Astrocyte (in vitro differentiated cells and primary cell): Measurements from ENCODE around the gene WNT8B.

Experiments used
- CTCF ChIP-seq: IDR thresholded peaks from 2 replicates; pipeline ENCODE4 v1.5.1; 2011; ENCODE audit warnings: low read depth, mild to moderate bottlenecking, inconsistent platforms, low read length, moderate library complexity; ENCODE audit not compliant: insufficient read depth
- EZH2 ChIP-seq: IDR thresholded peaks from 2 replicates; pipeline ENCODE4 v1.6.1; 2012; ENCODE audit warnings: mild to moderate bottlenecking, low read length, inconsistent platforms; ENCODE audit not compliant: insufficient read depth

- TF ChIP-seq CTCF (no peak), EZH2 (no peak)
Observed at GRCh38 chr10:100442548-100442947, 20.3 kb upstream of the WNT8B start.
